ENCODE measurements around the gene ANKS1A.

ANKS1A gene

DNA sequence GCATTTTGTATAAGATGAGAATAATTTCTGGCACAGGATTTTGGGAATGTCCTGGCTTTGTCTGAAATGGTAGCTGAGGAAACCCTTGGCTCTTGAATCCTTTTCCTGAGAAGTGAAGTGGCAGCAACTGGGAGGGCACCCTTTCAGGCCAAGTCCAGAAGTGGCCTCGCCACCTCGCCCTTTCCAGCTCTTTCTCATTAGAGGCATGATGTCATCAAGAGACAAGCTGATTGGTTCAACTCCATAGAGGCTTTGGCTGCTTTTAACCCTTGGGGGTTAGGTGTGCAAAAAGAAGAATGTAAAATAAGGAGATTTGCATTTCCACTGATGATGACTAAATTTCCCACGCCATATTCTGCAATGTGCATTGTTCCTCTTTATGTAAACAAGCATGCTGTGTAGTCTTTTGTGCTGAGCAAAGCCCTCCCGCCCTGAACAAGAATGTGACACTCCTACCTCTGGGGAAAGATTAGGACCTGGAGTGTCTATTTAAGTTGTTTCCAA is 135.5 kb downstream of the ANKS1A start:
- Histone ChIP-seq H3K4me3 (ENCODE audit: insufficient read depth, low read depth, low read length) (no peak overlapping the region), H3K9me3 (ENCODE audit: control insufficient read depth, low read length) (no peaks in the 10 kb centered on the region), H3K36me3 (ENCODE audit: control insufficient read depth, insufficient read depth, low read length) (no peaks in the 10 kb centered on the region), H3K27me3 (ENCODE audit: control insufficient read depth, insufficient read depth, low read length, poor library complexity, severe bottlenecking) (no peaks in the 10 kb centered on the region), H3K27ac (ENCODE audit: insufficient read depth, low read depth, low read length, poor library complexity, severe bottlenecking) (no peak overlapping the region), H3K4me1 (ENCODE audit: control insufficient read depth, insufficient read depth, low read length) (peaks cover 8% of the 10 kb centered on the region)
- WGBS, 2 experiments: 4 to 10% methylated on average over 3 to 4 of the region's 4 CpGs

DNA sequence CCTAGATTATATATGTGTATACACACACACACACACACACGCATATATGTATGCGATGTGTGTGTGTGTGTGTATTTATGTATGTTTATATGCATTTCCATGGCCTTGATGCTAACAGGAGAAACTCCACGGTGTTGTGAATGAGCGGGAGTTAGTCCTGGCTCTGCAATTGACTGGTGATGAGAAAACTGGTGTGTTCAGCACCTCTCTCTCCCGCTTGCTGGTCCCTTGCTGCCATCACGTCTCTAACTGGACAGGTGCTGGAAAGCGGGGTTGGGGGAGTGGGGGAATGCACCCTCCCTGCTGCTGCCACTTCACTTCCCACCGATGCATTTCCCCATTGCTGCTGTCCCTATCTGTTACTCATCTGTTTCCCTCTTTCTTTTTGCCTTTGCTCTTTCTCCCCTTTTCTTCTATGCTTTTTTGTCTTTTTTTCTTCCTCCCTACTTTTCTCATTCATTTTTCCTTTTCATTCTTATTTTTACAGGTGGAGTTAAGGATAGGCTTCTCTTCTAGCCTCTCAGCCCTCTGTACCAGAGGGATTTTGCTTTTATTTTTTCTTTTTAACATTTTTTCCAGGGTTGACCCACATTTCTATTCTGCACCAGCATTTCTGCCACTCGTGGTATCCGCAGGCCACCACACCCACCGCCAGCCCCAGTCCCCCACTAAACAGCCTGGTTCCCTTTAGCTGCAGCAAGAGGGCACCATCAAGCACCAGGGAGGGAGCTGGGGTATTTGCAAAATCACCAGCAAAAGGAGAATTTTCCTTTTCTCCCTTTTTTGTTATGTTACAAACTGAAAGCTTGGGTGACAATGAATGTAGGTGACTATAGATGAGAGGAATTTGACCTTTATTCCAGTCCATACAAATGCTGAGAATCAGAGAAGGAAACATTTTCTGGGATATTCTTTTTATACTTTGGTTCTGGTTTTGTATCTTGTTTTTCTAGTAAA is 136.5 kb downstream of the ANKS1A start:
- H3K27ac ChIP-seq (ENCODE audit: insufficient read depth, low read depth, low read length, poor library complexity, severe bottlenecking): no peak overlapping the region
- peaks cover 8% of the 10 kb centered on the region for H3K4me1 ChIP-seq (ENCODE audit: control insufficient read depth, insufficient read depth, low read length)
- H3K4me3 ChIP-seq (ENCODE audit: insufficient read depth, low read depth, low read length): no peak overlapping the region
- H3K9me3 ChIP-seq (ENCODE audit: control insufficient read depth, low read length): no peaks in the 10 kb centered on the region
- no peaks in the 10 kb centered on the region for H3K36me3 ChIP-seq (ENCODE audit: control insufficient read depth, insufficient read depth, low read length)
- H3K27me3 ChIP-seq (ENCODE audit: control insufficient read depth, insufficient read depth, low read length, poor library complexity, severe bottlenecking): no peaks in the 10 kb centered on the region
- 42 to 48% methylated on average over 10 to 11 of the region's 11 CpGs for WGBS, 2 experiments

DNA sequence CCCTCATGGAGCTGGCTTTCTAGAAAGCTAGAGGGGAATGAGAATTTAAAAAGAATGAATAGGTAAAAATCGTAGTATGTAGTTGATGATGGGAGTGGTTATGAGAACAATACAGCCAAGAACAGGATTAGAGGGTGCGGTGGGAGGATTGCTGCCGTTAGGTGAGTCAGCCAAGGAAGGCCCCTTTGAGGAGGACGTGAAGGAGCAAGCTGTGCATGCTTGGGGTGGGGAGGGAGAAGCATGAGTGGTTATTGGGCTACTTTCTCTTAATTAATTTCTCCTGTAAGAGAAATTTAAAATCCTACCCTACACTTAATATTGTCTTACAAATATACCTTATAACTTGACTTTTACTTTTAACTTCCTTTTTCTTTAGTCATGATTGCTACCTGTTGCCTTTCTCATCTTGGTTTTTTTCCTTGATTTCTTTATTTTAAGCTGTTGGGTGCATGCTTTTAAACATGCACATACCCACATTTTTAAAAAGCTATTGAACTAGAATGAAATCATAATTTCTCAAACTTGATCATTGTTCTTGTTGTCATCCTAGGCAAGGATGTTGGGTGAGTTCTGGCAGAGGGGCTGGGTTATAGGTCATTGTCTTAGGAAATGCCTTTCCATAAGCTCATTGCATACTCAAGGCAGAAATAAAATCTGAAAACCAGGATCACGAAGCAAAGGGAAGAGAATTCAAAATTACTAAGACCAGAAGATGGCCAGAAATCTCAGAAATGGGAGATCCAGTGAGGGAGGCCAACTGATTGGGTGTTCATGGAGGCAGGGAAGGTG is 137.6 kb downstream of the ANKS1A start:
- Histone ChIP-seq H3K9me3 (ENCODE audit: control insufficient read depth, low read length) (no peaks in the 10 kb centered on the region), H3K4me3 (ENCODE audit: insufficient read depth, low read depth, low read length) (no peak overlapping the region), H3K36me3 (ENCODE audit: control insufficient read depth, insufficient read depth, low read length) (no peaks in the 10 kb centered on the region), H3K27me3 (ENCODE audit: control insufficient read depth, insufficient read depth, low read length, poor library complexity, severe bottlenecking) (no peaks in the 10 kb centered on the region), H3K4me1 (ENCODE audit: control insufficient read depth, insufficient read depth, low read length) (peaks cover 8% of the 10 kb centered on the region), H3K27ac (ENCODE audit: insufficient read depth, low read depth, low read length, poor library complexity, severe bottlenecking) (no peak overlapping the region)
- WGBS, 2 experiments: 72 to 76% methylated on average over 5 of the region's 5 CpGs

DNA sequence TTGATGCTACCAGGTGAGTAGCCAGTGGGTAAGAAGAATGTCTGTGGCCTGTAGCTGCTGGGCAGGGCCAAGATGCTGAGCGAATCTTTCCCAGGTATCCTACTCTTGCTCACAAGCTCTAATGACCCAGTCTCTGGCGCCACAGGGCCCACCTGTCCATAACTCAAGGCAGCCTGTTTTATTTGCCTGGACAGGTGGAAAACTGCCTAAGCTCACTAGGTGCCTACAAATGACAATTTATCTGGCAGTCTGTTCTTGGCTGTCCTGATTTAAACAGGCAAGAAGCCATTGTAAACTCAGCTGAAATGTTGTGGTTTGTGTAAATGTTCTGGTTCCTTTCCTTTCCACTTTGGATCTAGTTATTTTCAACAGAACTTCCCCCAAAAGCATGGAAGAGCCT is 138.8 kb downstream of the ANKS1A start:
- Histone ChIP-seq H3K27ac (ENCODE audit: insufficient read depth, low read depth, low read length, poor library complexity, severe bottlenecking) (no peak overlapping the region), H3K9me3 (ENCODE audit: control insufficient read depth, low read length) (no peaks in the 10 kb centered on the region), H3K4me3 (ENCODE audit: insufficient read depth, low read depth, low read length) (no peak overlapping the region), H3K27me3 (ENCODE audit: control insufficient read depth, insufficient read depth, low read length, poor library complexity, severe bottlenecking) (no peaks in the 10 kb centered on the region), H3K36me3 (ENCODE audit: control insufficient read depth, insufficient read depth, low read length) (no peaks in the 10 kb centered on the region), H3K4me1 (ENCODE audit: control insufficient read depth, insufficient read depth, low read length) (peaks cover 8% of the 10 kb centered on the region)
- 92 to 95% methylated on average over 2 of the region's 2 CpGs for WGBS, 2 experiments

DNA sequence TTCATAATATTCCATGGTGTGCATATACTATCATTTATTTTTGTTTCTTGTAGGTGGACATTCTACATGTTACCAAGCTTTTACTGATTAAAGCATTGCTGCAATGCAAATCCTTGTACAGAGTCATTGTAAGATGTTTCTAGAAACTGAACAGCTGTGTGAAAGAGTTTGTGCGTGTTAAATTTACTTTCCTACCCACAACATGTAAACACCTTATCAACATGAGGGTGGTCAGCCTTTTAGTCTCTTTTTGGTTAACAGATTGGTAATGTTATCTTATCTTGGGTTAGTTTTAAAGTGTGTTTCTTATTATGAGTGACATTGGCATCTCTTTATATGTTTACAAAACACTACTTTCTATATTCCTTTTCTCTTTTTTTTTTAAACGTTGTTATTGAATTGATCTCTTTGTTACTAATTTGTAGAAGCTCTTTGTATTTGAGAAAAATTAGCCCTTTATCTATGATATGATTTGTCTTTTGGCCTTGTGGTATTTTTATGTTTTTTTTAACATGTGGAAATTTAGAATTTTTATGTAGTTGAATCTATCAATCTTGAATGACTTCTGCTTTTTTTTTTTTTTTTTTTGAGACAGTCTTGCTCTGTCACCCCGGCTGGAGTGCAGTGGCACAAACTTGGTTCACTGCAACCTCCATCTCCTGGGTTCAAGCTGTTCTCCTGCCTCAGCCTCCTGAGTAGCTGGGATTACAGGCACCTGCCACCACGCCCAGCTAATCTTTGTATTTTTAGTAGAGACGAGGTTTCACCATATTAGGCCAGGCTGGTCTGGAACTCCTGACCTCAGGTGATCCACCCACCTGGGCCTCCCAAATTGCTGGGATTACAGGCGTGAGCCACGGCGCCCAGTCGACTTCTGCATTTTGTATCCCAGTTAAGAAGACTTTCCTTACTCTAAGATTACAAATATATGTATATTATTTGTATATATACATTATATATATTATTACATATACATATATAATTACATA is 140.0 kb downstream of the ANKS1A start:
- H3K9me3 ChIP-seq (ENCODE audit: control insufficient read depth, low read length): no peaks in the 10 kb centered on the region
- no peak overlapping the region for H3K4me3 ChIP-seq (ENCODE audit: insufficient read depth, low read depth, low read length)
- 94% methylated on average over 6 to 7 of the region's 9 CpGs for WGBS, 2 experiments
- no peaks in the 10 kb centered on the region for H3K36me3 ChIP-seq (ENCODE audit: control insufficient read depth, insufficient read depth, low read length)
- H3K27me3 ChIP-seq (ENCODE audit: control insufficient read depth, insufficient read depth, low read length, poor library complexity, severe bottlenecking): no peaks in the 10 kb centered on the region
- no peak overlapping the region for H3K27ac ChIP-seq (ENCODE audit: insufficient read depth, low read depth, low read length, poor library complexity, severe bottlenecking)
- H3K4me1 ChIP-seq (ENCODE audit: control insufficient read depth, insufficient read depth, low read length): no peaks in the 10 kb centered on the region

DNA sequence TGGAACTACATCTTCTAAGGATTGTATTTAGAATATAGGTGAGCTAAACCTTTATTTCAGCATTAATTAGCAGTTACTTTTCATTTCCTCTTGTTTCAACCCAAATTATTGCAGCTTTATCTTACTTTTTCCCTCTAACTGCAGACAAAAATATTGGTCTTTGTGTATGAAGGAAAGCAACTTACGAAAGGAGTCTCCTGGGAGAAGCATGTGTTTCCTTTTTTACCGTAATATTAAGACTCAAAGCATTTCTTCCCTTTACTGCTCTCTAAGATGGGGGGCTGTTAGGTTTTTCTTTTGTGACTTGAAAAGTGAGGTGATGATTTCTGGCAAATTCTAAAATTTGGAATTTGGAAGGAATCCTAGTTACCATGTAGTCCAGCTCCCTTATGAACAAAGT is 141.0 kb downstream of the ANKS1A start:
- Histone ChIP-seq H3K36me3 (ENCODE audit: control insufficient read depth, insufficient read depth, low read length) (no peaks in the 10 kb centered on the region), H3K9me3 (ENCODE audit: control insufficient read depth, low read length) (no peaks in the 10 kb centered on the region), H3K27me3 (ENCODE audit: control insufficient read depth, insufficient read depth, low read length, poor library complexity, severe bottlenecking) (no peaks in the 10 kb centered on the region), H3K27ac (ENCODE audit: insufficient read depth, low read depth, low read length, poor library complexity, severe bottlenecking) (no peak overlapping the region), H3K4me1 (ENCODE audit: control insufficient read depth, insufficient read depth, low read length) (no peaks in the 10 kb centered on the region), H3K4me3 (ENCODE audit: insufficient read depth, low read depth, low read length) (no peak overlapping the region)
- WGBS, 2 experiments: 94% methylated on average over 2 of the region's 2 CpGs; no CpG with 5 or more reads in 1 of the 2 experiments

DNA sequence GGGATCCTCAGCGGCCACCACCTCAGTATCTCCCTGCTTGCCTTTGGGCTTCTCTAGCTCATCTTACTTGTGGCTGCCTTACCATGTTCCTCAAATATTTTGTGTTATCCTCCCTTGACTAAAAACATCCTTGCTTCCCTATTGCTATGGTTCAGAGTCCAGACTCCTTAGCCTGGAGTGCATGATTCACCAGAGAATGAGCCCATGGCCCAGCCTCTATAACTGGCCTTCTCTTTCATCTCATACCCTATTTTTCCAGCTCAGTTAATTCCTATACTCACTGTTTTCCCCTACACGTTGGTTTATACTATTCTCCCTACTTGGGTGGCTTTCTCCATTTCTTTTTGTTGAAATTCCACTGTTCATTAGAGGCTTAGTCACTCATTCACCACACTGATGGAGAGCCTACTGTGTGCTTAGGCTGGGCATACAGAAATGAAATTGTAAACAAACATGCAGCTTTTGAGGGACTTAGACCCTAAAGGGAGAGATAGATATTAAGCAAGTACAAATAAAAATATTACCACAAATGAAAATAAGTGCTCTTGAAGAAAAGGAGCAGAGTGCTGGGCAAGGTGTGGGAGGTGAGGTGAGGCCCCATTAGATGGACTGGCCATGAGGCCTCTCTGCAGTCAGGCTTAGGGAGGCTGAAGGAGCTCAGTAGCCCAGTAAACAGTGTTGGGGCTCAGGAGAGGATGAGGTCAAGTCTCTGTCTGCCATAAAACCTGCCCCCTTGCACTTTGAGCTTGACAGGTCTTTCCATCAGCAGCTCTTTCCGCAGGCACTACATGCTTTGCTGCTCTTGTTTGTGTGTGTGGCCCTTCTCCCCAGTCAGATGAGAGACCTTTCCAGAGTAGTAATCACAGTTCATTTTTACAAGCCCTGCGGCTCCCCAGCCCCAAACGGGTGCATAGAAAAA is 142.8 kb downstream of the ANKS1A start:
- H3K9me3 ChIP-seq (ENCODE audit: control insufficient read depth, low read length): no peaks in the 10 kb centered on the region
- 89 to 91% methylated on average over 5 of the region's 5 CpGs for WGBS, 2 experiments
- no peak overlapping the region for H3K4me3 ChIP-seq (ENCODE audit: insufficient read depth, low read depth, low read length)
- H3K36me3 ChIP-seq (ENCODE audit: control insufficient read depth, insufficient read depth, low read length): no peaks in the 10 kb centered on the region
- H3K27me3 ChIP-seq (ENCODE audit: control insufficient read depth, insufficient read depth, low read length, poor library complexity, severe bottlenecking): no peaks in the 10 kb centered on the region
- H3K4me1 ChIP-seq (ENCODE audit: control insufficient read depth, insufficient read depth, low read length): peaks cover 6% of the 10 kb centered on the region
- H3K27ac ChIP-seq (ENCODE audit: insufficient read depth, low read depth, low read length, poor library complexity, severe bottlenecking): no peak overlapping the region

DNA sequence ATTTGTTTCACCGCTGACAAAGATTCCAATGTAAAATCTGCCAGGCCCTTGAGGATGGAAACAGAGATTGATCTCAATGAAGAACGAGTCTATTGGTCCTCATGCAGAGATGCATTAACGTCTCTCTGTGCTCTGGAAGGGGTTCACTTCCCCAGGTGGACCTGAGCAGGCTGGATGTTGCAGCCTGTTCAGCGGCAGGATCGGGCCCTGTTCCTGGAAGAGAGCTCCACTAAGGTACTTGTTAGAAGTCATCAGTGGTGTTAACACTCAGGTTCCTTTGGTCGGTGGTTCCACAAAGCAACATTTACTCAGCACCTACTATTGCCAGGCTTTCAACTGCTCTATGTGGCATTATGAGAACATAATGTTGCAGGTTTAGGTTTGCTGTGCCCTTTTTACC is 144.6 kb downstream of the ANKS1A start:
- H3K9me3 ChIP-seq (ENCODE audit: control insufficient read depth, low read length): no peaks in the 10 kb centered on the region
- H3K27me3 ChIP-seq (ENCODE audit: control insufficient read depth, insufficient read depth, low read length, poor library complexity, severe bottlenecking): no peaks in the 10 kb centered on the region
- H3K36me3 ChIP-seq (ENCODE audit: control insufficient read depth, insufficient read depth, low read length): no peaks in the 10 kb centered on the region
- WGBS, 2 experiments: 93 to 94% methylated on average over 6 of the region's 6 CpGs
- H3K4me3 ChIP-seq (ENCODE audit: insufficient read depth, low read depth, low read length): no peak overlapping the region
- H3K4me1 ChIP-seq (ENCODE audit: control insufficient read depth, insufficient read depth, low read length): peaks cover 21% of the 10 kb centered on the region
- no peak overlapping the region for H3K27ac ChIP-seq (ENCODE audit: insufficient read depth, low read depth, low read length, poor library complexity, severe bottlenecking)
